Peyer's patch (tissue), 4 donors: Measurements from ENCODE around the gene ARHGAP31.

ENCODE experiments used
- POLR2A ChIP-seq, 2 donors: fragments of 450-650 bp; IDR thresholded peaks; one replicate each; pipeline ENCODE4 v1.5.1; 2017; ENCODE audit warnings: antibody characterized with exemption in 2 of 2, mild to moderate bottlenecking in 2 of 2, moderate library complexity in 2 of 2
- TF ChIP-seq, protein P1 (sequence below), 6 experiments: fragments of 450-650 bp in 4 of 6; fragments of 200-600 bp in 2 of 6; sonication (generic) in 1 of 6; IDR thresholded peaks; one replicate each; pipeline ENCODE4 v1.5.1; 2017 to 2019; ENCODE audit warnings: antibody characterized with exemption in 6 of 6, mild to moderate bottlenecking in 3 of 6, moderate library complexity in 1 of 6

DNA sequence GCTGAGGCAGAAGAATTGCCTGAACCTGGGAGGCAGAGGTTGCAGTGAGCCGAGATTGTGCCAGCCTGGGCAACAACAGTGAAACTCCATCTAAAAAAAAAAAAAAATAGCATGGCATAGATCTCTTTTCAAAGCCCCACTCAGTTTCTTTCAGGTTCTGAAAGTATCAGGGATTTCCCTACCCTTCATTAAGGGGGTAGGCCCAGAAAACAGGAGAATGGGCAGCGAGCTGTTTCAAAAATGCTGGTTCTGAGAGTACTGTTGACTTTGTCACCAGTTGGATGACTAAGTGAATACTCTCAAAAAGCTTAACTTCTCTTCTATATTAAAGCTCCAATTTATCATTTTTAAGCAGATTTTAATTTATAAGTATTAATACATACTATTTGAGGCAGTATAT is 72.8 kb downstream of the ARHGAP31 start:
- TF ChIP-seq, protein P1, sequence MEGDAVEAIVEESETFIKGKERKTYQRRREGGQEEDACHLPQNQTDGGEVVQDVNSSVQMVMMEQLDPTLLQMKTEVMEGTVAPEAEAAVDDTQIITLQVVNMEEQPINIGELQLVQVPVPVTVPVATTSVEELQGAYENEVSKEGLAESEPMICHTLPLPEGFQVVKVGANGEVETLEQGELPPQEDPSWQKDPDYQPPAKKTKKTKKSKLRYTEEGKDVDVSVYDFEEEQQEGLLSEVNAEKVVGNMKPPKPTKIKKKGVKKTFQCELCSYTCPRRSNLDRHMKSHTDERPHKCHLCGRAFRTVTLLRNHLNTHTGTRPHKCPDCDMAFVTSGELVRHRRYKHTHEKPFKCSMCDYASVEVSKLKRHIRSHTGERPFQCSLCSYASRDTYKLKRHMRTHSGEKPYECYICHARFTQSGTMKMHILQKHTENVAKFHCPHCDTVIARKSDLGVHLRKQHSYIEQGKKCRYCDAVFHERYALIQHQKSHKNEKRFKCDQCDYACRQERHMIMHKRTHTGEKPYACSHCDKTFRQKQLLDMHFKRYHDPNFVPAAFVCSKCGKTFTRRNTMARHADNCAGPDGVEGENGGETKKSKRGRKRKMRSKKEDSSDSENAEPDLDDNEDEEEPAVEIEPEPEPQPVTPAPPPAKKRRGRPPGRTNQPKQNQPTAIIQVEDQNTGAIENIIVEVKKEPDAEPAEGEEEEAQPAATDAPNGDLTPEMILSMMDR (IDR thresholded peaks at IDR 0.05): no peak
- no peak for TF ChIP-seq POLR2A (IDR thresholded peaks at IDR 0.05)
